PC-9 (cell line): ENCODE measurements around the gene COL25A1.

Source experiments
- EZH2 ChIP-seq: fragments of 200-600 bp; sonication (generic); IDR thresholded peaks from 2 replicates; pipeline ENCODE4 v1.8.0; 2017; ENCODE audit warnings: antibody characterized with exemption, low read depth
- TF ChIP-seq, protein P1 (sequence below): fragments of 200-600 bp; sonication (generic); conservative IDR thresholded peaks from 2 replicates; pipeline ENCODE4 v1.6.1; 2017; ENCODE audit warnings: mixed run types, antibody characterized with exemption, mild to moderate bottlenecking, moderate library complexity

- TF ChIP-seq, protein P1, sequence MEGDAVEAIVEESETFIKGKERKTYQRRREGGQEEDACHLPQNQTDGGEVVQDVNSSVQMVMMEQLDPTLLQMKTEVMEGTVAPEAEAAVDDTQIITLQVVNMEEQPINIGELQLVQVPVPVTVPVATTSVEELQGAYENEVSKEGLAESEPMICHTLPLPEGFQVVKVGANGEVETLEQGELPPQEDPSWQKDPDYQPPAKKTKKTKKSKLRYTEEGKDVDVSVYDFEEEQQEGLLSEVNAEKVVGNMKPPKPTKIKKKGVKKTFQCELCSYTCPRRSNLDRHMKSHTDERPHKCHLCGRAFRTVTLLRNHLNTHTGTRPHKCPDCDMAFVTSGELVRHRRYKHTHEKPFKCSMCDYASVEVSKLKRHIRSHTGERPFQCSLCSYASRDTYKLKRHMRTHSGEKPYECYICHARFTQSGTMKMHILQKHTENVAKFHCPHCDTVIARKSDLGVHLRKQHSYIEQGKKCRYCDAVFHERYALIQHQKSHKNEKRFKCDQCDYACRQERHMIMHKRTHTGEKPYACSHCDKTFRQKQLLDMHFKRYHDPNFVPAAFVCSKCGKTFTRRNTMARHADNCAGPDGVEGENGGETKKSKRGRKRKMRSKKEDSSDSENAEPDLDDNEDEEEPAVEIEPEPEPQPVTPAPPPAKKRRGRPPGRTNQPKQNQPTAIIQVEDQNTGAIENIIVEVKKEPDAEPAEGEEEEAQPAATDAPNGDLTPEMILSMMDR: no peak
- TF ChIP-seq EZH2: no peak
These were observed 358.4 kb downstream of the COL25A1 start for GRCh38 chr4:108943976-108944591.
